HG02678 (cell line): ENCODE data around the gene UNC45A.
A peak's percentile ranks its signal among the peaks of the same experiment; 100 is the strongest.

Experiments
- ATAC-seq: cut with Tn5 transposase; IDR thresholded peaks from one replicate; pipeline ENCODE4 v1.9.1; 2021; ENCODE audit warnings: mild to moderate bottlenecking, moderate library complexity; ENCODE audit not compliant: unreplicated experiment

Gene UNC45A

DNA sequence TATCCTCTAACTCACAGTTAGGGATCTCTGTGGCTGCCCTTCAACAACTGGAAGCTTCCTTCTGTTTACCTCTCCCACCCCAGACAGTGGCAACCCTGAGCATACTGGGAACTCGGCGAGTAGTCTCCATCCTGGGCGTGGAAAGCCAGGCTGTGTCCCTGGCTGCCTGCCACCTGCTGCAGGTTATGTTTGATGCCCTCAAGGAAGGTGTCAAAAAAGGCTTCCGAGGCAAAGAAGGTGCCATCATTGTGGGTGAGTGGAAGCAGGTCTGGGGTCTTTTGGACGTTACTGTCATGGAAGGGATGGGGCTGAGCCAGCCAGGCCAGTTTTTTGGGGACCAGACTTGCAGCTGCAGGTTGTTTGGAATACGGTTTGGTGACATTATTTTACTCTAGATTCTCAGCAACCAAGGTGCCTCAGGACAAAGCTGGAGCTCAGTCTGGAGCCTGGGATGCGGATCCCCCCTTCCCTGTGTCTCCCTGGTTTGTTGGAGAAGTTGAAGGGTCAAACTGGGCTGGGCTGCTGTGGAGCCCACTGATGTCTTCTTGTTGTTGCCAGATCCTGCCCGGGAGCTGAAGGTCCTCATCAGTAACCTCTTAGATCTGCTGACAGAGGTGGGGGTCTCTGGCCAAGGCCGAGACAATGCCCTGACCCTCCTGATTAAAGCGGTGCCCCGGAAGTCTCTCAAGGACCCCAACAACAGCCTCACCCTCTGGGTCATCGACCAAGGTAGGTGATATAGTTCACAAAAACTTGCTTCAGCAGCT, 7.5 kb downstream of the UNC45A start:
- ATAC-seq, result no peak

DNA sequence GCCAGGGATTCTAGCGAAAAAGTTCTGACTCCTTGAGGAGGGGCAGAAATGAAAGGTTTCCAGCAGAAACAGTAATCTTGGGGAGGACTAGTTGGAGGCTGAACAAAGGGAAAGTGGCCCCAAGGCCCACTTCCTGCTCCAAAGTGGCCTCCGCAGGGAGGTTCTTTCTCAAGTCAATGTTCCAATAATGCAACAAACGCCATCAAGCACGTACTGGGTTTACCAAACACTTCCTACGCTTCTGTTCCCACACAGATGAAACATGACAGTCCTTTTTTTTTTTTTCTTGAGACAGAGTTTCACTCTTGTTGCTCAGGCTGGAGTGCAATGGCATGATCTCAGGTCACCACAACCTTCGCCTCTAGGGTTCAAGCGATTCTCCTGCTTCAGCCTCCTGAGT, 10.0 kb downstream of the UNC45A start:
- no peak for ATAC-seq

DNA sequence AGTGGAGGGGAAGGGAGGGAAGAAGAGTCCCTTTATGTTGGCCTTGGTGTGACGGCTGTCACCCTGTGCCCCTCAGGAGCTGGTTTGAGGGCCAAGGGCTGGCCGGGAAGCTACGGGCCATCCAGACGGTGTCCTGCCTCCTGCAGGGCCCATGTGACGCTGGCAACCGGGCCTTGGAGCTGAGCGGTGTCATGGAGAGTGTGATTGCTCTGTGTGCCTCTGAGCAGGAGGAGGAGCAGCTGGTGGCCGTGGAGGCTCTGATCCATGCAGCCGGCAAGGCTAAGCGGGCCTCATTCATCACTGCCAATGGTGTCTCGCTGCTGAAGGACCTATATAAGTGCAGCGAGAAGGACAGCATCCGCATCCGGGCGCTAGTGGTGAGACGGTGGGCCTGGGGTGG, 11.5 kb downstream of the UNC45A start:
- no peak for ATAC-seq

DNA sequence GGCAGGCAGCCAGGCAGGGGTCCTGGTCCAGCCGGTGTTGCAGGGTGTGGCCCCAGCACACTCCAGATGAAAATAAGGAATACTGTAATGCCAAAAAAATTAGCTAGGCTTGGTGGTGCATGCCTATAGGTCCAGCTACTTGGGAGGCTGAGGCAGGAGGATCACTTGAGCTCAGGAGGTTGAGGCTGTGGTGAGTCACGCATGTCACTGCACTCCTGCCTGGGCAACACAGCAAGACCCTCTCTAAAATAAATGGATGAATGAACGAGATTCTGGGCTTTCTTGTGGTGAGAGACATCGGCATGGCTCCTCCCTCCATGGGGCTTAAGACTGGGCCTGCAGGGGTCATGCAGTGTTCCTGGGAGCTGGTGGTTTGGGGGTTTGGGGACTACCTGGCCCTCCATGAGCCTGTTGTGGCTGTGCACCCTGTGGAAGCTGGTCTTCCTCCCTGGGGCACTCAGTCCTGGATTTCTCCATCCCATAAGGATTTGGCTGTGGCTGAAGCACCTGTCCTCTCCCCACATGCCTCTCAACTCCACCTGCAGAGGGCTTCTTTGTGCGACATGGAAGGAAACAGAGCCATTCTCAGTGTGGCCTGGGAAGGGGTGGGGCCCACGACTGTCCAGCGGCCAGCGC, 12.0 kb downstream of the UNC45A start:
- ATAC-seq, result no peak

DNA sequence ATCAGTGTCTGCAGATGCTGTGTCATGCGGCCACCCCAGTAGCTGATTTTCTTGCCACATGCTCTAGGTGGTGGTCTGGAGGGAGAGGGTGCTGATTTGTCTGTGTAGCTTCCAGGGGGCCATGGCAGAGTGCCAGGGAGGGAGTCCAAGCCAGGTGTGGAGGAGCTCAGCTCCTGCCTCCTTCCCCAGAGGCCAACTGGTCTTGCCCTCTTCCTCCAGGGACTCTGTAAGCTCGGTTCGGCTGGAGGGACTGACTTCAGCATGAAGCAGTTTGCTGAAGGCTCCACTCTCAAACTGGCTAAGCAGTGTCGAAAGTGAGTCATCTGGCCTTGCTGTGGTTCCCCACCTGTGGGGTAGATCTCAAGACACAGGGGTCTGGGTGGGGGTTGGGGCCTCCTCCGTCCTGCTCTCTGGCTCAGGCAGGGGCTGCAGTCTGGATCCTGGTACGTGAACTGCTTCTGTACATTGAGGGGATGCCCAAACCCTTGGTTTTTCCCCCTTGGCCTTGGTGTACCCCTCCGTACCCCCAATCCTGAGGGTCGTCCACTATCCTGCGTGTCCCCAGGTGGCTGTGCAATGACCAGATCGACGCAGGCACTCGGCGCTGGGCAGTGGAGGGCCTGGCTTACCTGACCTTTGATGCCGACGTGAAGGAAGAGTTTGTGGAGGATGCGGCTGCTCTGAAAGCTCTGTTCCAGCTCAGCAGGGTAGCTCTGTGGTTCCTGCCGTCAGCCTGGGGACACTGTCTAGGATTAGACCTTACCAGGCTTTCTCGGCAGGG, 12.7 kb downstream of the UNC45A start:
- ATAC-seq, result no peak

DNA sequence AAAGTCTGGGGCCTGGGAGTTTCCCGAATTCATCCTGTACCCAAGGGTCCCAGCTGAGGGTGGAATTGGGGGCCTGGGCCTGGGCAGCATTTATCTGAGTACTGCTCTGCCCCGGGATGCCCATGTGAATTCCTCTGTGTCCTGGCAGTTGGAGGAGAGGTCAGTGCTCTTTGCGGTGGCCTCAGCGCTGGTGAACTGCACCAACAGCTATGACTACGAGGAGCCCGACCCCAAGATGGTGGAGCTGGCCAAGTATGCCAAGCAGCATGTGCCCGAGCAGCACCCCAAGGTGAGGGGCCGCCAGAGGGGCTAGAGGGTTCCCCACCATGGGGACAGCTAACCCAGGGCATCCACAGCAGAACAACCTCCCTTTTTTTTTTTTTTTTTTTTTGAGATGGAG, 13.4 kb downstream of the UNC45A start:
- ATAC-seq, result no peak

DNA sequence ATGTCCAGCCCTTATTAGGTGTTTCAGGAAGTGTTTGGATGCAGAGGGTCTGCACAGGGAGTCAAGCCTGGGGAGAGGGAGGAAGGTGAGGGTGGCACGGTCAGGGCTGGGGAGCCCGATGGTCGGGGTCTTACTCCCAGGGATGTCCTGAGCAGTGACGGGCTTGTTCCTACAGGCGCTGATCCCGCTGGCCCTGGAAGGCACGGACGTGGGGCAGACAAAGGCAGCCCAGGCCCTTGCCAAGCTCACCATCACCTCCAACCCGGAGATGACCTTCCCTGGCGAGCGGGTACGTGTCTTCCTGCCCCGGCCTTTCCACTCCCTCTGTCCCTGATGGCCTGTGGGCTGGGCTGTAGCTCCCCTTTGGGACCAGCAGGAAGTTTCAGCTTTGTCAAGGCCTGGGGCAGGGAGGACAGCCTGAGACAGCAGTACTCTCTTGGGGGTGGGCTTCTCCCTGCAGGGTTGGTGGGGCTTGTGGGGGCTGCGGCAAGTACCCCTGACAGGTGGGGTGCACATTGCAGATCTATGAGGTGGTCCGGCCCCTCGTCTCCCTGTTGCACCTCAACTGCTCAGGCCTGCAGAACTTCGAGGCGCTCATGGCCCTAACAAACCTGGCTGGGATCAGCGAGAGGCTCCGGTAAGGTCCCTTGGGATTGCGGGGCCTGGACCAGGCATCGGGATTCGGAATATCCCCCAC, 15.0 kb downstream of the UNC45A start:
- ATAC-seq, result no peak

DNA sequence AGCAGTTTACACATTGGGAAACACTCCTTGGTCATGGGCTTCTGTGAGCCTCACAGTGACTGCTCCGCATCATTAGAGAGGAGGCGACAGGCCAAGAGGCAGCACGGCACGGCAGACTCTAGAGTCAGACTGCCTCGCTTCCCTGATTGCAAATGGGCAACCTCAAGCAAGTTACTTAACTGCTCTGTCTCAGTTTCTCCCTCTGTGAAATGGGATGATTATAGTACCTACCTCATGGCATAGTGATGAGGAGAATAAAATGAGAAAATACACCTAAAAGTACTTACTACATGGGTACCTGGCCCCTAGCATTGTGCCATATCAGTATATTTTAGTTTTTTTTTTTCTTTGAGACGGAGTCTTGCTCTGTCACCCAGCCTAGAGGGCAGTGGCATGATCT, 15.6 kb downstream of the UNC45A start:
- ATAC-seq, result no peak

DNA sequence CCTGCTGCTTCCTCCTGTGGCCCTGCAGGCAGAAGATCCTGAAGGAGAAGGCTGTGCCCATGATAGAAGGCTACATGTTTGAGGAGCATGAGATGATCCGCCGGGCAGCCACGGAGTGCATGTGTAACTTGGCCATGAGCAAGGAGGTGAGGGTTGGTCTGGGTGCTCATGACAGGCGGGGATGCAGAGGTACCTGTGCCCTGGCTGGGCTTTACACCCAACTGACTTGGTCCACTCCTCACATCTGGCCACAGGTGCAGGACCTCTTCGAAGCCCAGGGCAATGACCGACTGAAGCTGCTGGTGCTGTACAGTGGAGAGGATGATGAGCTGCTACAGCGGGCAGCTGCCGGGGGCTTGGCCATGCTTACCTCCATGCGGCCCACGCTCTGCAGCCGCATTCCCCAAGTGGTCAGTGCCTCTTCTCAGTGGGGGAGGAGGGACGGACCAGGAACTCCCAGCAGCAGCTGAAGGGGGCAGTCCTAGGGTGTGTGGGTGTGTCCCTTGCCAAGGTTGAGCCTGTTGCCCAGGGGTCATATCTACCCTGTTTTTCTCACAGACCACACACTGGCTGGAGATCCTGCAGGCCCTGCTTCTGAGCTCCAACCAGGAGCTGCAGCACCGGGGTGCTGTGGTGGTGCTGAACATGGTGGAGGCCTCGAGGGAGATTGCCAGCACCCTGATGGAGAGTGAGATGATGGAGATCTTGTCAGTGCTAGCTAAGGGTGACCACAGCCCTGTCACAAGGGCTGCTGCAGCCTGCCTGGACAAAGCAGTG, 18.0 kb downstream of the UNC45A start:
- ATAC-seq, result no peak

DNA sequence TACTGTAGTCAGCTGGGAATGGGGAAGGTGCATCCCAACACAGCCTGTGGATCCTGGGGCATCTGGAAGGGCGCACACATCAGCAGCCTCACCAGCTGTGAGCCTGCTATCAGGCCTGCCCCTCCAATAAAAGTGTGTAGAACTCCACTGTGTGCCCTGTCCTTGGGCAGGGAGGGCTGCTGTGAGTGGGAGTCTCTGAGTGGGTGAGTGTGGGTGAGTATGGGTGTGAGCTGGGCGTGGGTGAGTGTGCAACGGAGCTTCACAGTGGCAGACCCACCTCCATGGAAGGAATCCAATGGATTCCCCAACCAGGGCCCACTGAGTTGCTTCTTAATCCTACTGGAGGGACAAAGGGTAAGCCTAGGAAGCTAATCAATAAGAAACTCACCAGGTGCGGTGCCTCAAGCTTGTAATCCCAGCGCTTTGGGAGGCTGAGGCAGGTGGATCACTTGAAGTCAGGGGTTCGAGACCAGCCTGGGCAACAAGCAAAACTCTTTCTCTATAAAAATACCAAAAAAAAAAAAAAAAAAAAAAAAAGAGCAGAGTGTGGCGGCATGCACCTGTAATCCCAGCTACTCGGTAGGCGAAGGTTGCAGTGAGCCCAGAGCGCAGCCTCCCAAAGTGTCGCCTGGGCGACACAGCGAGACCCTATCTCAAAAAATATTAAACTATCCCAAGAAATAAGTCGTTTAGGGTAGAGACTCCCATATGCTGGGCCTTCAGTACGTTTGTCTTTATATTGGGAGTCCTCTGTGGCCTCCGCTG, 19.0 kb downstream of the UNC45A start:
- no peak for ATAC-seq

DNA sequence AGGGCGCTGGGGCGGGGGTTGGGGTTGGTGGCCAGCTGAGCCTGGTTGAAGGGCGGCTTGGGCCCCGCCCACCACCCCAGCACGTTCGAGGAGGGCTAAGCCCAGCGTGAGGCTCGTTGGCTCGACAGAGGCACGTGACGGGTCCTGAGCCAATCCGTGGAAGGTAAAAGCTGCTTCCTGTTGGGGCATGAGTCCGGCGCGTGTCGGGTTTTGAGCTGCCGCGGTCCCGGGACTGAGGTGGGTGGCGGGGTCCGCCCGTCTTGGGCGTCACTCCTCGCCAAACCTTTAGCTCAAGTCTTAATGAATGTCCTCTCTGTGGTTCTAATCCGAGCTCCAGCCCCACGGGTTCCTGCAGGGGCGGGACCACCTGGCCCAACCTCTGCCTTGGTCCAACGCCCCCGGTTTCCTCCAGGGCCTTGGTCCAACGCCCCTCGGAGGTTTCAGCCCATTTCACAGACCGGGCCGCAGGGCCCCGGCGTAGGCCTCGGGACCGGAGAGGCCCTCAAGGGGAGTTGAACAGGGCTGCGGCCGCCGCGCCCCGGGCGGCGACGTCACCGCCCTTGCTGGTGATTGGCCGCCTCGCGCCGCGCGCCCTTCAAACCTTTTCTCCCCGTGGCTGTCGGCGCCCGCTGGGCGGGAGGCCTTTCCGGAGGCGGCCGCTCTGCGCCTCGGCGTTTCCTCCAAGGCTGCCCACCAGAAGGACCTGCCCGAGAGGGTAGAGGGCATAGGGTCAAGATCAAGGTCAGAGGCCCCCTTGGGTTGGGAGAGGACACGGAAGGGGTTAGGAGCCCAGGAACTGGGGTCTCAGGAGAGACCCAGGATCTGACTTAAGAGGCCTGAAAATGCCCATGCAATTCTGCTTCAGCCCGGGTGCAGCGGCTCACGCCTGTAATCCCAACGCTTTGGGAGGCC, 19.9 kb downstream of the UNC45A start, which contains the start of gene RCCD1:
RCCD1 (plus strand) TSS at position 173 of the 912 bp plus-strand sequence. CDS start 1,851 bp downstream, outside the sequence.
- peak; percentile 91 for ATAC-seq

DNA sequence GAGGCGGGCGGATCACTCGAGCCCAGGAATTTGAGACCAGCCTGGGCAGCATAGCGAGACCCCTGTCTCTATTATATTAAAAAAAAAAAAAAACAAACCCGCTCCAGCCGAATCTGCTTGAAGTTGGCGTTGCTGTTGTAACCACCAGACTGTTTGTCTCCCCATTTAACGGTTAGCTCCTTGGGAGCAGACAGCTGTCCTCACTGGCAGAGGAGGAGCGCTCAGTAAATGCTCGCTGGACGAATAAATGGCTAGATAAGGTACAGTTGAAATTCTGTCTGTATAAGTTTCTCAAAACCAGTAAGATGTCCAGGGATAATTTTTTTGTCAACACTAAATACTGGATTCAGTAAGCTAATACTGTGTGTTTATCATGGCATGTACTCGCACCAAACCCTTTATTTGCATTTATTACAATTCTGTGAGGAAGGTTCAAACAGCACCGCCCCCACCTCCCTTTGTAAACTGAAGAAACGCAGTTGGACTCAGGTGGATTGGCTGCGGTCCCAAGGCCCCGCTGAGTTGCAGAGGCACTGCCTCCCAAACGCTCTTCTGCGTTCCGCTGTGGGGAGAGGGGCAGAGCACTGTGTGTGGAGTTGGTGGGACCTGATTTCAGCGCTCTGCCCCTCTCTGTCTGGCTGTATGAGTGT, 20.7 kb downstream of the UNC45A start:
- ATAC-seq, result no peak

DNA sequence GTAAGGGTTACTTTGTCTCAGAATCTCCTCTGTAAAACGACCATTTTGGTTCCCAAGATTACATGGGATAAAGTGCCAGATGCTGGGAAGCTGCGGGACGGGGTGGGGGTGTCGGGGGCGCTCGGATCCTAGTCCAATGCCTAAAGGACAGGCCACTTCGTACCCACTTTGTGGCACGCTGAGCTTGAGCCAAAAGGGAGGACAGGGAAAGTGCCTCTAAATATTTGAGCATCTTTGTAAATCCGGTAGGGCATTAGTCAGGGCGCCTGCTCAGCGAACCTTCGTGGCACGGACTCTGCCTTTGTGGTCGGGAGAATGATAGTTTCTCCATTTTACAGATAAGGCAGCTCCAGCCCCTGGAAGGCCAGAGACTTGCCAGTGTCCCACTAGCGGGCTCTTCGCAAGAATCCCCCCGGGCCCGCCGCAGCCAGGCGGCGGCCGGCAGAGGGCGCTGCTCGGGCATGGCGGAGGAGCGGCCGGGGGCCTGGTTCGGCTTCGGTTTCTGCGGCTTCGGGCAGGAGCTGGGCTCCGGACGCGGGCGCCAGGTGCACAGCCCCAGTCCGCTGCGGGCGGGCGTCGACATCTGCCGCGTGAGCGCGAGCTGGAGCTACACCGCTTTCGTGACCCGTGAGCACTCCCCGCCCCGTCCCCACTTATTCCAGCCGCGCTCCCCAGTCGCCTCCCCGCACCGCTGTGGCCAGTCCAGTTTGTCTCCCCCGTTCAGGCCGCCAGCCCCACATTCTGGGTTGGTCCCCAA, 21.4 kb downstream of the UNC45A start:
- ATAC-seq, result peak; percentile 38

DNA sequence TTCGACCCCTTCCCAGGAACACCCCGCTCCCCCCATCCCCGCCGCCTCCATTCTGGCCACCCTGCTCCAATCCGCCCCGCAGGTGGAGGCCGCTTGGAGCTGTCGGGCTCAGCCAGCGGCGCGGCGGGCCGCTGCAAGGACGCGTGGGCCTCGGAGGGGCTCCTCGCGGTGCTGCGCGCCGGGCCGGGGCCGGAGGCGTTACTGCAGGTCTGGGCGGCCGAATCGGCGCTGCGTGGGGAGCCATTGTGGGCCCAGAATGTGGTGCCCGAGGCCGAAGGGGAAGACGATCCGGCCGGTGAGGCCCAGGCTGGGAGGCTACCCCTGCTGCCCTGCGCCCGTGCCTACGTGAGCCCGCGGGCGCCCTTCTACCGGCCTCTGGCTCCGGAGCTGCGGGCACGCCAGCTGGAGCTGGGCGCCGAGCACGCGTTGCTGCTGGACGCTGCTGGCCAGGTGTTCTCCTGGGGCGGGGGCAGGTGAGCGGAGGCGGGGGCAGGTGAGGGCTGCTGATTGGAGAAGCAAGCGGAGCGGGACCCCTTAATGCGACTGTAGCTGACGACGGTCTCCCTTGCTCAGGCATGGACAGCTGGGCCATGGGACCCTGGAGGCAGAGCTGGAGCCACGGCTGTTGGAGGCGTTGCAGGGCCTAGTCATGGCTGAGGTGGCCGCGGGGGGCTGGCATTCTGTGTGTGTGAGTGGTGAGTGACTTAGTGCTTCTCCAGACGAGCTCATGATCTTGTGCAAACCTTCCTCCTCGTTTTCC, 22.1 kb downstream of the UNC45A start:
- ATAC-seq, result no peak

DNA sequence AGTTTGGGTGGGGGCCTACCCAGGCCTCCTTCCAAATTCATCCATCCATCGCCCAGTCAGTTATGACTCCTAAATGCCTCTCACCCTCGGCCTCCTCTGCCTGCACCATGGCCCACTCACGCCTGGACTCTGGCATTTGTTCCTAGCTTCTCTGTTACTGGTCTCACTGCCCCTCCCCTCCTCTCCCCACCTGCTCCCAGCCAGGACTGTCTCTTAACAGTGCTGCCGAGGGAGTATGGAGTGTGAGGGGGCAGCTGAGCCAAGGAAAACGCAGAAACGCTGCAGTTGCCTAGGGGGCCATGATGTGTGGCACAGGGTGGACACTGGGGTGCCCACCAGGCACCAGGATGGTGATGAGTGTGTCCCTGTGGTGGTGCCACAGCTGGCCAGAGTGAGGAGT, 22.7 kb downstream of the UNC45A start:
- no peak for ATAC-seq

DNA sequence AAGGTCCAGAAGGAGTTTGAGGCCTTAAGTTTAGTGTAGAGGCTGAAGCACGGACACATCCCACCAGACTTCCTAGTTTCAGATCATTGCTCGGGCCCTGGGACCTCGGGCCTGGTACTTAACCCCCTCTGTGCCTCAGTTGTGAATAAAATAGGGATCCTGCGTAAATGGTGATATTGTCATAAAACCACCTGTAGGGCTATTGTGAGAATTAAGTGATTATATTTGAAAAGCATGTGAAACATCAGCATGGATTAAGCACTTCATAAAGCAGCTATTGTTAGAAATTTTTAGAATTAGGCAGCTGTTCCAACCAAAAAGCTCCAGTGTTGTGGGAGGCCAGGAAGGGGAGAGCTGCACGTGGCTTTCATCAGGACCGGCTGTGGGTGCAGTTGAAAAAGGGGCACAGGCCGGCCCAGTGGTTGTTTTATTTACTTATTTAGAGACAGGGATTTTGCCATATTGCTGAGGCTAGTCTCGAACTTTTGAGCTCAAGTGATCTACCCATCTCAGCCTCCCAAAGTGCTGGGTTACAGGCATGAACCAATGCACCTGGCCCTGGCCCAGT, 24.0 kb downstream of the UNC45A start:
- no peak for ATAC-seq
